Anterior cingulate cortex (tissue), 58 donors: Measurements from ENCODE around the gene AP3D1.
"Not testable (repeated sequence)": the region's sequence is repeated elsewhere in the genome, so short reads cannot be mapped to it uniquely, and the experiment has no call there.

Experiments used
- DNase-seq, 58 donors: peaks; one replicate each; lab custom pipeline; 2025; lab: John Stamatoyannopoulos, UW

AP3D1 gene

GRCh38 chr19:2151339-2152229, at the start of gene AP3D1:
AP3D1 (minus strand) TSS chr19:2151566; CDS start chr19:2151334, 232 bp downstream.
- DNase-seq: peak; percentile 91 to 100 (median 99)

GRCh38 chr19:2200624-2201294, 49.4 kb upstream of the AP3D1 start:
- DNase-seq: not testable (repeated sequence)

GRCh38 chr19:2199861-2200623, 48.7 kb upstream of the AP3D1 start:
- no peak for DNase-seq

GRCh38 chr19:2199215-2199614, 47.8 kb upstream of the AP3D1 start:
- no peak for DNase-seq

- no peak for DNase-seq
Measured at GRCh38 chr19:2198317-2198716, 47.0 kb upstream of the AP3D1 start.

- DNase-seq: no peak
Measured at GRCh38 chr19:2197270-2197669, 45.9 kb upstream of the AP3D1 start.

- DNase-seq: no peak
Measured at GRCh38 chr19:2195914-2196313, 44.5 kb upstream of the AP3D1 start.

GRCh38 chr19:2195361-2195760, 44.0 kb upstream of the AP3D1 start:
- no peak for DNase-seq

GRCh38 chr19:2194513-2195078, 43.2 kb upstream of the AP3D1 start:
- DNase-seq: no peak

GRCh38 chr19:2193807-2194206, 42.4 kb upstream of the AP3D1 start:
- no peak for DNase-seq

GRCh38 chr19:2192862-2193261, 41.5 kb upstream of the AP3D1 start:
- no peak for DNase-seq

GRCh38 chr19:2191456-2192310, 40.3 kb upstream of the AP3D1 start:
- no peak for DNase-seq

- DNase-seq: no peak
Measured at GRCh38 chr19:2190848-2191455, 39.6 kb upstream of the AP3D1 start.

GRCh38 chr19:2189880-2190279, 38.5 kb upstream of the AP3D1 start:
- DNase-seq: no peak

- DNase-seq: no peak
Measured at GRCh38 chr19:2188708-2189385, 37.5 kb upstream of the AP3D1 start.

- no peak for DNase-seq
Measured at GRCh38 chr19:2187159-2187558, 35.8 kb upstream of the AP3D1 start.

GRCh38 chr19:2186071-2186846, 34.9 kb upstream of the AP3D1 start:
- DNase-seq: peak in 34 of 58 donors; percentile 5 to 67 (median 23)

GRCh38 chr19:2185734-2186070, 34.3 kb upstream of the AP3D1 start:
- DNase-seq: no peak
